GM23248 (cell line): Measurements from ENCODE around the gene SELENOK. TPM values are rescaled to one million over a fixed set of nuclear protein-coding genes. Genes with fewer than 3 reads are reported as not detected.

Experiments
- DNase-seq: peaks from one replicate; pipeline ENCODE4 v3.0.0-alpha.2; 2015
- H2AFZ ChIP-seq: fragments of 200-600 bp; sonication (generic); 2 replicates; pipeline ENCODE4 v1.6.1; 2016; ENCODE audit warnings: antibody characterized with exemption
- H3F3A ChIP-seq: fragments of 200-600 bp; sonication (generic); 2 replicates; pipeline ENCODE4 v1.6.1; 2016; ENCODE audit warnings: mild to moderate bottlenecking, antibody characterized with exemption, mixed run types; ENCODE audit not compliant: insufficient read depth
- H3K27ac ChIP-seq: fragments of 200-600 bp; sonication (generic); 2 replicates; pipeline ENCODE4 v1.5.1; 2016; ENCODE audit warnings: mild to moderate bottlenecking
- H3K27me3 ChIP-seq: fragments of 200-600 bp; sonication (generic); replicated peaks from 2 replicates; pipeline ENCODE4 v1.6.1; 2016; ENCODE audit warnings: mild to moderate bottlenecking; ENCODE audit not compliant: insufficient read depth
- H3K36me3 ChIP-seq: fragments of 200-600 bp; sonication (generic); 2 replicates; pipeline ENCODE4 v1.6.1; 2016; ENCODE audit warnings: low read depth, mild to moderate bottlenecking
- H3K4me1 ChIP-seq: fragments of 200-600 bp; sonication (generic); 2 replicates; pipeline ENCODE4 v1.6.1; 2016; ENCODE audit warnings: mild to moderate bottlenecking; ENCODE audit not compliant: insufficient read depth
- H3K4me2 ChIP-seq: fragments of 200-600 bp; sonication (generic); one replicate; pipeline ENCODE4 v1.6.1; 2016; ENCODE audit warnings: mild to moderate bottlenecking; ENCODE audit not compliant: unreplicated experiment
- H3K4me3 ChIP-seq: fragments of 200-600 bp; sonication (generic); 2 replicates; pipeline ENCODE4 v1.5.1; 2016; ENCODE audit warnings: mild to moderate bottlenecking
- H3K79me2 ChIP-seq: fragments of 200-600 bp; sonication (generic); 2 replicates; pipeline ENCODE4 v1.6.1; 2016; ENCODE audit warnings: mild to moderate bottlenecking; ENCODE audit not compliant: insufficient read depth
- H3K9ac ChIP-seq: fragments of 200-600 bp; sonication (generic); 2 replicates; pipeline ENCODE4 v1.6.1; 2016; ENCODE audit warnings: mild to moderate bottlenecking
- H3K9me2 ChIP-seq: fragments of 200-600 bp; sonication (generic); 2 replicates; pipeline ENCODE4 v1.6.1; 2016; ENCODE audit warnings: mixed run types, mild to moderate bottlenecking, moderate library complexity; ENCODE audit not compliant: insufficient read depth
- H3K9me3 ChIP-seq: fragments of 200-600 bp; sonication (generic); one replicate; pipeline ENCODE4 v1.6.1; 2017; ENCODE audit warnings: low read depth
- H4K20me1 ChIP-seq: fragments of 200-600 bp; sonication (generic); 2 replicates; pipeline ENCODE4 v1.6.0; 2016; ENCODE audit not compliant: insufficient read depth
- EZH2 ChIP-seq: fragments of 200-600 bp; sonication (generic); IDR thresholded peaks from 2 replicates; pipeline ENCODE4 v1.6.1; 2018; ENCODE audit warnings: antibody characterized with exemption, mild to moderate bottlenecking; ENCODE audit not compliant: insufficient read depth, poor library complexity, severe bottlenecking
- EZH2phosphoT487 ChIP-seq: fragments of 200-600 bp; sonication (generic); IDR thresholded peaks from 2 replicates; pipeline ENCODE4 v1.6.1; 2018; ENCODE audit warnings: antibody characterized with exemption, moderate library complexity, mild to moderate bottlenecking, low read depth; ENCODE audit not compliant: insufficient read depth
- WGBS, 2 experiments: methylation state at CpG; one replicate each; pipeline ENCODE4 v1.1.6; 2015 to 2017; ENCODE audit warnings: low lambda C conversion rate in 2 of 2, low coverage in 1 of 2; ENCODE audit errors: missing lambda C conversion rate in 2 of 2; 5-methylcytosine and 5-hydroxymethylcytosine counted together
- in situ Hi-C: fragments of 300-500 bp; cut with MboI; formaldehyde crosslinking; loops from 2 replicates; pipeline ENCODE4 v1.15.0; 2020
- polyA plus RNA-seq: library from polyadenylated mRNA; unstranded; fragments of >200 nt; fragmentation: Nextera tagmentation; extraction: Ambion mirVana; gene quantifications from 2 replicates; pipeline ENCODE4 v1.2.1, GENCODE V29; 2016
- total RNA-seq: library from RNA; depleted of rRNA; stranded (reverse); fragments of >200 nt; shearing (Covaris generic); gene quantifications from 2 replicates; pipeline ENCODE4 v1.2.3, GENCODE V29; 2014

SELENOK gene
- total and polyA plus RNA-seq, 2 experiments from 2014 or later = 37.5 to 97.5 TPM

DNA sequence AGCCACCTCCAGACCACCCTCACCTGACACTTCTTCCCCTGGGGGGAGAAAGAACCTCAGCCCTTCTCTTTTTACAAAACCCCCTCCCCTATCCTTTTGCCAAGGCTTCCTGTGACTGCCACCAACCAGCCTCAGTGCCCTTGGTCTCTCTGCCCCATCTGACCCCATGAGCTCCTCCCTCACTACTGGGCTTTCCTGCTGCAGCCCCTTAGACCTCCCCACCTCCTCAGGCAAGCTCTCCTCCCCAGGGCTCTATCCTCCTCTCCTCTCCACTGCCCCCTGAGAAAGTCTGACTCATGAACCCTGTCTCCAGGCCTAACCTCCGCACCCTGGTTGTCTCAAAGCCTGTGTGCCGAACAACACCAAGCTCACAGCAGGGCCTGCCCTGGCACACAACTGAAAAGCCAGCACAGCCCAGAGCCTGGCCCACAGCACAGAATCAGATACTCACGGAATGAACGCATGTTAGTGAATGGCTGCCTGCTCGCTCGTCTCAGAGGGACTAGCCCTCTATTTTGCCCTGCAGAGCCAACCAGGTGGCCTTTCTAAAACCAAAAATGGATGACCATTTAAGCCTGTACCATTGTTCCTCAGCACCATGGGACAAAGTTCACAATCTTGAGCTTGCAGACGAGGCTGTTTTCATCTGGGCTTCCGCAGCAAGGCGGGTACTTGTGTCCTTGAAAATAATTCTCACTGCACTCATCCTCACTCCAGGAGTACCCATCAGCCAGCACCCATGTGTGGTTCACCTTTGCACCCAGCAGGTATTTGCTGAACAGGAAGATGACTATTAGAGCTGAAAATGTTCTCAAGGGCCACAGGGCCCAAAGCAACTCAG, 47.2 kb downstream of the SELENOK start:
- H3K27me3 ChIP-seq = peaks cover 22% of the 10 kb centered on the region
- no peak overlapping the region for H3K4me3 ChIP-seq
- H3K9me3 ChIP-seq = no peaks in the 10 kb centered on the region
- no peak for DNase-seq
- no peak overlapping the region for H3K27ac ChIP-seq
- no peak overlapping the region for H3K9ac ChIP-seq
- no peak overlapping the region for H2AFZ ChIP-seq
- H3K4me1 ChIP-seq = no peaks in the 10 kb centered on the region
- H3K79me2 ChIP-seq = no peaks in the 10 kb centered on the region
- no peaks in the 10 kb centered on the region for H4K20me1 ChIP-seq
- H3F3A ChIP-seq = no peaks in the 10 kb centered on the region
- 90 to 94% methylated on average over 9 of the region's 9 CpGs for WGBS, 2 experiments
- TF ChIP-seq EZH2 (no peak), EZH2phosphoT487 (no peak)
- no peaks in the 10 kb centered on the region for H3K36me3 ChIP-seq
- in situ Hi-C loops = no loop called here
- H3K9me2 ChIP-seq = no peaks in the 10 kb centered on the region
- H3K4me2 ChIP-seq = no peak overlapping the region

DNA sequence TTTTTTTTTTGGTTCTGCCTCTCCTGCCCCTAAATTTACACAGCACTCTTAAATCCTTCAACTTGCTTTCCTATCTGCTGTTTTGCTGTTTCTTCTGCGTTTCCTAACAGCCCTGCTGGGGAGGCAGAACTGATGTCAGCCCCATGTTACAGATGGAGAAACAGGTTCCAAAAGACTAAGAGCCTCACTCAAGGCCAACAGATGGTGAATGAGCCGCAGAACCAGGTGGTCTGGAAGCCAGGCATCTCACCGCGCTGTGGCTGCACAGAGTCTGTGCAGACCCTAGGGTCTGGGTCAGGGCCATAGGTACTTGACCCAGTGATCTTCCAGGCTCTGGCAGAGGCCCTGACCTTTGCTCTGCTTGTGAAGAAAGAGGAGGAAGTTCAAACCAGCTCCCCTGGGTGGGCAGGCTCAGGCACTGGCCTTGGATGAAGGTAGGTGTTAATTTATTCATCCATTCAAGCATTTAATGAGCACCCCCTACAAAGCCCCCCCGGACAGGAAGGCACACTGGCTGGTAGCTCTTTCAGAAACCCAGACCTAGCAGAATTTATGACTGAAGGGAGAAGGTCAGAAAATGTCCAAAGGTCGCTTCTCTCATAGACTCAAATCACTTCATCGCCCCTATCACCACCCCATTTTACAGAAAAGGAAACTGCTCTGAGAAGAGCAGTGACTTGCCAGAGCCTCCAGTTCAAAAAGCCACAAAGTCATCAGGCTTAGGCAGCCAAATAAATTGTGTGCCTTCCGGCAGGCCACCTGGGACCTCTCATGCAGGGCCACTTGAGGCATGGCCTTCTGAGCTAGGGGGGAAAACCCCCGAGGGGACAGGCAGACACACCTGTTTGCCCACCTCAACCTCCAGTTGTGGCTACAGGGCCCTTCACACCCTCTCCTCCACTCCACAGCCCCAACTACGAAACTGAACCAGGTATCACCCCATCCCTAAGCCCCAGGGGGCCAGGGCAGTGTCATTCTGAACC, 48.2 kb downstream of the SELENOK start:
- Histone ChIP-seq H3K9me2 (no peaks in the 10 kb centered on the region), H3K27me3 (peaks cover 22% of the 10 kb centered on the region), H3K79me2 (no peaks in the 10 kb centered on the region), H3K4me3 (no peak overlapping the region), H3F3A (no peaks in the 10 kb centered on the region), H4K20me1 (no peaks in the 10 kb centered on the region), H2AFZ (no peak overlapping the region), H3K4me1 (no peaks in the 10 kb centered on the region), H3K27ac (no peak overlapping the region), H3K4me2 (no peak overlapping the region), H3K9ac (no peak overlapping the region), H3K9me3 (no peaks in the 10 kb centered on the region), H3K36me3 (no peaks in the 10 kb centered on the region)
- in situ Hi-C loops = no loop called here
- DNase-seq = no peak
- TF ChIP-seq EZH2 (no peak), EZH2phosphoT487 (no peak)
- 76 to 77% methylated on average over 10 of the region's 10 CpGs for WGBS, 2 experiments

DNA sequence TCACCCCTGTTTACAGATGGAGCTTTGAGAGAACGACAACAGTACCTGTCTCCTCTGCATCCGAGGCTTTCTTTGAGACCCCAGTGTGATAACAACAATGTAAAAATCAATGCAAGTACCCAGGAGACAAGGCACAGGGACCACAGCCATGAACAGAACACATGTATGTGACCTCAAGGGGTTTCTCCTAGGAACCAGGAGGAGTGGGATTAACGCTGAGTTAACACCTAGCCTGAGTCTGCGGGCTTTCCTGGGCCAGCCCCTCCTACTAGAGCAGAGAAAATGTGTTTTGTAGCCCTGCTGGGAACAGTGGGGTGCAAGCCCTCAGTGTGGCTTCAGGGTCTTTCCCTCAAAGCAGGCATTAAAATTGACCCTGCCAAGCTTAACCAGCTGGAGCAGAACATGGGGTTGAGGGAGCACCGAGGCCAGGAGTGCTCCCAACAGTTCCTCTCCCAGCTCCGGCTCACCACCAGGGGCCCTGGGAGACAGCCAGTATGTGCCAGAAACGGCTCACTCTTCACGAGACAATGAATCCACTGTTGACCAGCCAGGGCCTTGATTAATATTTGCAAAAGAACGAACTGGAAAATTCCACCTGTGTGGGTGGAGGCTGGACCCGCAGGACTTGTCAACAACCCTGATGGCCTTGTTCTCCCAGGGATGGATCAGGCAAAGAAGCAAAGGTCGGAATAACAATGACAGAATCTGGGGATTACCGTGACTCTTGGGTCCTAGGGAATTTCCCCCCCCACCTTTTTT, 49.0 kb downstream of the SELENOK start:
- Histone ChIP-seq H3K4me2 (no peak overlapping the region), H2AFZ (no peak overlapping the region), H3K27me3 (peaks cover 16% of the 10 kb centered on the region), H3K27ac (no peak overlapping the region), H3F3A (no peaks in the 10 kb centered on the region), H3K4me1 (no peaks in the 10 kb centered on the region), H3K79me2 (no peaks in the 10 kb centered on the region), H3K9ac (no peak overlapping the region), H4K20me1 (no peaks in the 10 kb centered on the region), H3K36me3 (no peaks in the 10 kb centered on the region), H3K4me3 (no peak overlapping the region), H3K9me2 (no peaks in the 10 kb centered on the region), H3K9me3 (no peaks in the 10 kb centered on the region)
- in situ Hi-C loops = no loop called here
- TF ChIP-seq EZH2phosphoT487 (no peak), EZH2 (no peak)
- 32 to 35% methylated on average over 11 to 12 of the region's 12 CpGs for WGBS, 2 experiments
- DNase-seq = peak; percentile 57

DNA sequence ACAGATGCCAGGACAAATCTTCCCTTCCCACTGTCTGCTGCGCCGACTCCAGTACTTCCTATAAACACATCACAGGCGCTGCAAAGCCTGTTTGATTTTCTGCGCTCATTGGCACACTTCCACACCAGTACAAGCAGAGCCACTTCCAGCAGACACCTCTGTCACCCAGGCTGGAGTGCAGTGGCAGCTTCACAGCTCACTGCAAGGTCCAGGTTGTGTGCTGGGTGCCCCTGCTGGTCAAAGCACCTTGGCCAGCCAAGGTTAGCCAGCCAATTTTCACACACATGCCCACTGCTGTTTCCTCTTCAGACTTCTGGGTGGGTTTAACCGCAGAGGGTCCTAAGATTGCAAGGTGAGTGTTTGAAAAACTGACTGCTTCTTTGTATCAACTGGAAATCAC, 50.4 kb downstream of the SELENOK start:
- H3K4me2 ChIP-seq = no peak overlapping the region
- H3K36me3 ChIP-seq = no peaks in the 10 kb centered on the region
- DNase-seq = no peak
- in situ Hi-C loops = no loop called here
- H3K79me2 ChIP-seq = no peaks in the 10 kb centered on the region
- no peaks in the 10 kb centered on the region for H3K9me3 ChIP-seq
- H3K4me1 ChIP-seq = no peaks in the 10 kb centered on the region
- H3K9ac ChIP-seq = no peak overlapping the region
- H4K20me1 ChIP-seq = no peaks in the 10 kb centered on the region
- WGBS, 2 experiments = 87 to 88% methylated on average over 5 of the region's 5 CpGs
- peaks cover 5% of the 10 kb centered on the region; the same call in 1 of the 2 replicates for H3K27me3 ChIP-seq
- no peaks in the 10 kb centered on the region for H3K9me2 ChIP-seq
- no peak overlapping the region for H2AFZ ChIP-seq
- TF ChIP-seq EZH2 = no peak
- TF ChIP-seq EZH2phosphoT487 = no peak
- H3K4me3 ChIP-seq = no peak overlapping the region
- no peaks in the 10 kb centered on the region for H3F3A ChIP-seq
- no peak overlapping the region for H3K27ac ChIP-seq
